Activated CD4-positive, alpha-beta T cell treated with anti-CD3 and anti-CD28 coated beads, Interleukin-2, amount 10 ng/mL, durations not matched to agents 7 days and 5 days (primary cell): ENCODE results near the gene COL5A1. TPM values are rescaled to one million over a fixed set of nuclear protein-coding genes. Genes with fewer than 3 reads are reported as not detected.
"Not testable (repeated sequence)": the region's sequence is repeated elsewhere in the genome, so short reads cannot be mapped to it uniquely, and the experiment has no call there.

Experiments used
- CTCF ChIA-PET: fragments of 350-600 bp; sonication (Branson Sonifier 250); formaldehyde crosslinking; loops from one replicate; lab custom pipeline; 2021; ENCODE audit warnings: antibody characterized with exemption; lab: Charles Lee
- POLR2A ChIA-PET: fragments of 350-600 bp; sonication (Branson Sonifier 250); formaldehyde crosslinking; loops from one replicate; lab custom pipeline; 2021; ENCODE audit warnings: antibody characterized with exemption; lab: Charles Lee
- DNase-seq: peaks from one replicate; pipeline ENCODE4 v3.0.0-alpha.2; 2020
- H3K27ac Mint-ChIP-seq: one replicate; pipeline ENCODE4 v1.8.0; 2021; ENCODE audit warnings: mild to moderate bottlenecking, moderate library complexity, mixed read lengths
- H3K27me3 Mint-ChIP-seq: one replicate; pipeline ENCODE4 v1.8.0; 2021; ENCODE audit warnings: mixed read lengths
- H3K36me3 Mint-ChIP-seq: one replicate; pipeline ENCODE4 v1.8.0; 2021; ENCODE audit warnings: low read depth, mixed read lengths
- H3K4me1 Mint-ChIP-seq: one replicate; pipeline ENCODE4 v1.8.0; 2021; ENCODE audit warnings: mixed read lengths
- H3K4me3 Mint-ChIP-seq: one replicate; pipeline ENCODE4 v1.8.0; 2021; ENCODE audit warnings: mild to moderate bottlenecking, moderate library complexity, mixed read lengths
- H3K9me3 Mint-ChIP-seq: one replicate; pipeline ENCODE4 v1.8.0; 2021; ENCODE audit warnings: mixed read lengths
- total RNA-seq, 2 experiments: library from RNA; stranded (reverse); gene quantifications; one replicate each; pipeline ENCODE4 v1.2.3, GENCODE V29; 2021

Gene COL5A1
- total RNA-seq, 2 experiments from 2014 or later = 0.15 to 0.30 TPM

DNA sequence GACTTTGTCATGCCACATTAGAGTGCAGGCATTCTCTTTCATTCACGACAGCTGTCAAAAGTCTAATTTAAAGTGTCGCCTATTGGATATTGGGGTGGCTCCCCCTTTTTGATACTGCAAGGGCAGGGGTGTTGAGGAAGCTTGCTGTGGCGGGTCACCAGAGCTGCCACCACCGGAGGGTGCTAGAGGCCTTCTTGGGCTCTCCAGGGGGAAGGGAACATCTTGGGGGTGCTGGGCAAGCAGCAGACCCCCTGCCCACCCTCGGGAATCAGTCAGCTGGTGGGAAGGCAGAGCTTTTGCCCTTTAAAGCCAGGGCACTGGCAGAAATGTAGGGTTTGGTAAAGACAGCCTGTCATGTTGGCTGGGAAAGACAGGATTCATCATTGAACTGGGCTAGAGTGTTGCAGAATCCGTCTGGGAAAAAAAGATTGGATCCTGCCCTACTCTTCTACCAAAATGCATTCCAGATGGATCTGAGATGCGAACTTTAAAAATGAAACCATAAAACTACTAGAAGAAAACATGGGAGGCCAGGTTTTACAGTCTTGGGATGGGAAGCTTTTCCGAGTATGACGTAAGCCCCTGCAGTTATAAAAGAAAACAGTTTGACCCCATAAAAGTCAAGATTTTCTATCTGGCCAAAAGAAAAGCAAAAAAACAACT, 22.3 kb downstream of the COL5A1 start:
- H3K4me3 Mint-ChIP-seq = no peak overlapping the region
- H3K4me1 Mint-ChIP-seq = no peaks in the 10 kb centered on the region
- no peaks in the 10 kb centered on the region for H3K36me3 Mint-ChIP-seq
- peaks cover 12% of the 10 kb centered on the region for H3K9me3 Mint-ChIP-seq
- POLR2A ChIA-PET = no interaction called here
- H3K27me3 Mint-ChIP-seq = no peaks in the 10 kb centered on the region
- no peak overlapping the region for H3K27ac Mint-ChIP-seq
- CTCF ChIA-PET = no interaction called here
- DNase-seq = no peak

DNA sequence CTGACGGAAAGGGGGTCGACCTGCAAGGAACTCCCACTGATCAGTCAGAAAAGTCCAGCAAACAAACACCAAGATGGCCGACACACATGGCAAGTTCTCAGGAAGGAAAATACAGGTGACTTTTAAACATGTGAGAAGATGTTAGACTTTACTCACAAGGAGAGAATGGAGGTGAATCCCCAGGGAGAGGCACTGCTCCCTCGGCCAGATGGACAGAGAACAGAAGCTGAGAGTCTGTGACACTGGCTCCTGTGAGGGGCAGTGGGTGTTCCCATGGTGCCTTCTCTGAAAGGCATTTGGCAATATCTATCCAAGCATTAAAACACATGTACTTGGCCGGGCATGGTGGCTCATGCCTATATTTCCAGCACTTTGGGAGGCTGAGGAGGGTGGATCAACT, 22.8 kb downstream of the COL5A1 start:
- Mint-ChIP-seq H3K27ac (no peak overlapping the region), H3K4me1 (no peaks in the 10 kb centered on the region), H3K36me3 (no peaks in the 10 kb centered on the region), H3K27me3 (no peaks in the 10 kb centered on the region), H3K4me3 (no peak overlapping the region), H3K9me3 (peaks cover 12% of the 10 kb centered on the region)
- no peak for DNase-seq
- POLR2A ChIA-PET = no interaction called here
- CTCF ChIA-PET = no interaction called here

DNA sequence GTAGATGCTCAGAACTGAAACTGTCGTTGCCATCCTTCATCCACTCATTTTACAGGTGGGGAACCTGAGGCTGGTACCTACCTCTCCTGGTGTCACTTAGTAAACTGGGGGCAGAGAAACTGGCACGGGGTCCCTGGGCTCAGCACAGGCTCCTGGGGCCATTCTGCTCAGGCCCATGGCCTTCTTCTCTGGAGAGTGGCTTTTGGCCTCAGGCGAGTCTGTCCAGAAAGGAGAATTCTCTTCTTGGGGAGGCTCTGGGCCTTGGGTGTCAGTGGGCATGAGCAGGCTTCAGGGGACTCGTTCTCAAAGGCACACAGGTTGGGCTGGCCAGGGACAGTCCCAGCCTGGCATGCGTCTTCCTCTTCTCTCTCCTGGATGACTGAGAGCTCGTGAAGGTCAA, 24.6 kb downstream of the COL5A1 start:
- Mint-ChIP-seq H3K4me3 (no peak overlapping the region), H3K9me3 (peaks cover 4% of the 10 kb centered on the region), H3K27ac (no peak overlapping the region), H3K27me3 (no peaks in the 10 kb centered on the region), H3K36me3 (no peaks in the 10 kb centered on the region), H3K4me1 (no peaks in the 10 kb centered on the region)
- no peak for DNase-seq
- CTCF ChIA-PET = no interaction called here
- POLR2A ChIA-PET = no interaction called here

DNA sequence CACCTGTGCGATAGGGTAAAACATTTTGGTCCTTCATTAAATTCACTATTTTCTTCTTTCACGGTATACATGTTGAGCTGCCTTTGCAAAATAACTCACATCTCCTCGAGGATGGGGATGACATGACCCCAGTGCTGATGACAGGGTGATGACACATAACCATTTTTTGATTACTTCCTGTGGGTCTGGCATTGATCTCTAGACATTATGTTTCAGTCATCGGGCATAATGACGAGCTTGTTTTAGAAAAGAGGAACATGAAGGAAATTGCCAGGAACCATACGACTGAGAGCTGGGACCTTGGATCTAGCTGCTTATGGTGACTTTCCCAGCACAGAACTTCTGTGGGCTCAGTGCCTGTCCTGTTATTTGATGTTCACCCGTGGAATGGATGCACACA, 25.2 kb downstream of the COL5A1 start:
- Mint-ChIP-seq H3K4me1 (no peaks in the 10 kb centered on the region), H3K36me3 (no peaks in the 10 kb centered on the region), H3K27ac (no peak overlapping the region), H3K4me3 (no peak overlapping the region), H3K9me3 (no peaks in the 10 kb centered on the region), H3K27me3 (no peaks in the 10 kb centered on the region)
- DNase-seq = no peak
- CTCF ChIA-PET = no interaction called here
- POLR2A ChIA-PET = no interaction called here

DNA sequence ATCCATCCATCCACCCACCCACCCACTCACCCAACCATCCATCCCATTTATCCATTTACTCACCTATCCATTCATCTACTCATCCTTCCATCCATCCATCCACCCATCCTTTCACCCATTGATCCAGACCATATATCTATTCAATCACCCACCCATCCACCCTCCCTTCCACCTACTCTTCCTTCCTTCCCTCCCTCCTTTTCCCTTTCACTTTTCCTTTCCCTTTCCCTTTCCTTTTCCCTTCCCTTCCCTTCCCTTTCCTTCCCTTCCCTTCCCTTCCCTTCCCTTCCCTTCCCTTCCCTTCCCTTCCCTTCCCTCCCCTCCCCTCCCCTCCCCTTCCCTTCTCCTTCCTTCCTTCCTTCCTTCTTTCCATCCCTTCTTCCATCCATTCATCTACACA, 27.4 kb downstream of the COL5A1 start:
- H3K36me3 Mint-ChIP-seq, H3K4me3 Mint-ChIP-seq, POLR2A ChIA-PET, H3K9me3 Mint-ChIP-seq, H3K27me3 Mint-ChIP-seq, DNase-seq, H3K27ac Mint-ChIP-seq, CTCF ChIA-PET, H3K4me1 Mint-ChIP-seq: not testable (repeated sequence)

DNA sequence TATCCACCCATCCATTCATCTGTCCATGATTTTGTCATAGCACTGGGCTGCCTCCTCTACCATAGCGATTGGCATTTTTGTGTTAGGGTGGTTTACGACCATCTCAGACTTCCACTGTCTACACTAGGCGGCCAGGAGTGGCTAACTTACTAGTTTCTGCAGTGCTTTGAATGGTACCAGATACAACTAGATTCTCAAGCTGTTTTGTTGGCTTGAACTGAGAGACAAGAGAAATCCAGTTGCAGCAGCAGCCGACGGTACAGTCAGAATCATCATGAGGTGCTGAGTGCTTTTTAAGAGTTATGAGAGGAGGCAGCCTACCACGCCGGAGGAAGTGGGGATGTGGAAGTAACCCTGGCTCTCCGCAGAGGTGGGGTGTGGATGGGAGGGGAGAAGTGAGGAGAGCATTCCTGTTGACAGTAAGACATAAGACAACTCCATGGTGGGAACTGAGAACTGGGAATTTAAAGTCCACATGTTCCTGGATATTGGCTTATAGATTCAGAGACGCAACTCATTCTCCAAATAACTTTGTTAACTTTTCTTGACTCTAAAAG, 27.9 kb downstream of the COL5A1 start:
- CTCF ChIA-PET = no interaction called here
- Mint-ChIP-seq H3K27me3 (no peaks in the 10 kb centered on the region), H3K4me1 (no peaks in the 10 kb centered on the region), H3K27ac (no peak overlapping the region), H3K36me3 (no peaks in the 10 kb centered on the region), H3K9me3 (no peaks in the 10 kb centered on the region), H3K4me3 (no peak overlapping the region)
- no peak for DNase-seq
- POLR2A ChIA-PET = no interaction called here

DNA sequence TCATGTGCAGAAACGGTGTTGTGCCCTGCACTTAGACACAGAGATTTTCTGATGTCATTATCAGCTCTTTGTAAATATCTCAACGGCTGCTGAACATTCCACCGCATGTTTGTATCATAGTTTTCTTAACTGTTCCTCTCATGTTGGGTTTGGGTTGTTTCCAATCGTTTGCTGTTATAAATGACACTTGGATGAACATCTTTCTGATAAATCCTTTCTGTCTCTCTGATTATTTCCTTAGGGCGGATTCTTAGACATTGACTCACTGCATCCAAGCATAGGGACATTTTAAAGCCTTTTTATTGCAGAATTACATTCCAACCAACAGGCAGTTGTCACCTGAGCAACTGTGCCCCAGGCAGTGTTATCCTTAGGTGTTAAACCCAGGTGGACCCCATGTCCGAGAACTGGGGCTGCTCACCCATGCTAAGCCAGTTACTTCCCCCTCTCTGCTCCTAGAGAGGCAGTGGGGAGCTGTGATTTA, 28.5 kb downstream of the COL5A1 start:
- POLR2A ChIA-PET = no interaction called here

DNA sequence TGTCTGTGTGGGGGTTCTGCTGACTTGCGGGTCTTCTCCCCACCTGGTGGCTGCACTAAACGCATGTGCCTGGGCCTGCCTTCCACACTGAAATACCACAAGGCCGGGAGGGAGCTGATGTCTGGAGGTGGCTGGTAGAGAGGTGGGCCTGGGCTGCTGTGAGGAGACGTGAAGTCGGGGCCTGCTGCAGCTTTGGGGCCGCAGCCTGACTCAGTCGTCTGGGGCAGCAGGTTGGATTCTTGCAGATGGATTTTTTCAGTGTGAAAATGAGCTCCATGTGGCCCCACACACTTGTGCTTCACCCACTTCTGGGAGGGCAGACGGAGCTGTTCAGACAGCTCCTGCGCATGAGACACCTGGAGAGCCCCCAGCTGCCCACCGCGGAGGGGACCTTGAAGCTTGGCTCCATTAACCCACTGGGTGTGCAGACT, 29.3 kb downstream of the COL5A1 start:
- CTCF ChIA-PET = interaction anchor here (0.6 kb wide), 1 partner anchor 23 kb away, joined by 3 read pairs; no protein-coding TSS in a partner anchor
- H3K27ac Mint-ChIP-seq = no peak overlapping the region
- H3K4me1 Mint-ChIP-seq = no peaks in the 10 kb centered on the region

More for the DNA sequence above, 28.5 kb downstream of the COL5A1 start:
- H3K27me3 Mint-ChIP-seq = no peaks in the 10 kb centered on the region
- no peaks in the 10 kb centered on the region for H3K9me3 Mint-ChIP-seq
- H3K36me3 Mint-ChIP-seq = no peaks in the 10 kb centered on the region
- H3K4me1 Mint-ChIP-seq = no peaks in the 10 kb centered on the region
- no peak overlapping the region for H3K27ac Mint-ChIP-seq
- DNase-seq = no peak
- CTCF ChIA-PET = no interaction called here
- no peak overlapping the region for H3K4me3 Mint-ChIP-seq

DNA sequence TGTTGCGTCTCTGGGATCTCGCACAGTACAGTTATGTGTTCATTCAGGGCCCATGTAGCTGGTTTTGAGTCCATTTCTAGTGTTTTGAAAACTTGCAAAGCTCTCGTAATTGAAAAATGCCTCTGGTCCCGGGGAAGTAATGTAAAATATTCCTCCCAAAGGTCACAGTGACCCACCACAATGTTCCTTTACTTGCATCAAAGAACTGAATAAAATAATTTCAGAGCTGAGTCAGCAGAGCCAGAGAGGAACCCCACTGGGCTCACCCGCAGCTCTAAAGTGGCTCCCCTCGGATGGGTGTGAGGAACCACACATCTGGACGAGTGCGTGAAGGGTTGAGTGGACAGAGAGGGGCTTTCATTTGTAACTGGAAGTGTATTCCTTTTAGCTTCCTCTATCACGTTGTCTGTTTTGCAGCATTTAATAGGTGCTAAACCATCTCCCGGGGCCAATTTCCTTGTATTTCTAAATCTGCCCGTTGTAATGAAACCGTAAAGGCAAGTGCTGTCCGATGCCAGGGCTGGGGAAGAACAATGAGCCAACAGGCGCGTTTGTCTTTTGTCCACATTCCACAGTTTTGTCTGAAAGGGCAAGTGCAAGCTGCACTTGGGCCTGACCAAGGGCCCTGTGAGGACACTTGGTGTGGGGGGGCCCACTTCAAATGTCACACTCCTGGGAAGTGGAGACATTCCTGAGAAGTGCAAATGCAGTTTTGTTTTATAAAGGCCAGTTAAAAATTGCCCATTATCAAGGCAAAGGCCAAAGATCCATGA, 29.9 kb downstream of the COL5A1 start:
- no peaks in the 10 kb centered on the region for H3K36me3 Mint-ChIP-seq

More for the DNA sequence above, 29.3 kb downstream of the COL5A1 start:
- H3K9me3 Mint-ChIP-seq = no peaks in the 10 kb centered on the region
- H3K36me3 Mint-ChIP-seq = no peaks in the 10 kb centered on the region
- no peaks in the 10 kb centered on the region for H3K27me3 Mint-ChIP-seq
- POLR2A ChIA-PET = no interaction called here
- H3K4me3 Mint-ChIP-seq = no peak overlapping the region
- no peak for DNase-seq

DNA sequence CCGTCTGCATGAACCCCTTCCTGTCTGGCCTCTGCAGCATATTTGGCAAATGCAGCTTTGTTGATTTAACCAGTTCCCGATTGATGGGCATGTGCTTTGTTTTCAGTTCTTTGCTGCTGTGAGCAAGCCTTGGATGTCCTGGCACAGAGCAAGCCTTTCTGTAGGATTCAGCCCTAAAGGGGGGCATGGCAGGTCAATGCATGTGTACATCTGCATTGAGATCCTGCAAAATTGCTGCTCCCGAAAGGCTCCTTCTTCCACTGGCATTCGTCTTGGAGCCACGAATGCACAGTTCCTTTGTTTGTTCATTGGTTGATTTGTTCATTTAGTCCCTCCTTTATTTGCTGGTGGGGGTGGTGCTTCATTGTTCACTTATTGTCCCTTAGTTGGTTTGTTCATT, 34.8 kb downstream of the COL5A1 start:
- Mint-ChIP-seq H3K27ac (no peak overlapping the region), H3K4me3 (no peak overlapping the region), H3K9me3 (no peaks in the 10 kb centered on the region), H3K4me1 (no peaks in the 10 kb centered on the region), H3K27me3 (no peaks in the 10 kb centered on the region), H3K36me3 (no peaks in the 10 kb centered on the region)
- CTCF ChIA-PET = no interaction called here
- POLR2A ChIA-PET = no interaction called here
- DNase-seq = no peak

More for the DNA sequence above, 29.9 kb downstream of the COL5A1 start:
- H3K27ac Mint-ChIP-seq = no peak overlapping the region
- no peaks in the 10 kb centered on the region for H3K4me1 Mint-ChIP-seq
- DNase-seq = no peak
- no peak overlapping the region for H3K4me3 Mint-ChIP-seq
- no peaks in the 10 kb centered on the region for H3K9me3 Mint-ChIP-seq
- POLR2A ChIA-PET = no interaction called here
- no peaks in the 10 kb centered on the region for H3K27me3 Mint-ChIP-seq
- CTCF ChIA-PET = interaction anchor here (0.6 kb wide), 1 partner anchor 22 kb away, joined by 3 read pairs; no protein-coding TSS in a partner anchor

DNA sequence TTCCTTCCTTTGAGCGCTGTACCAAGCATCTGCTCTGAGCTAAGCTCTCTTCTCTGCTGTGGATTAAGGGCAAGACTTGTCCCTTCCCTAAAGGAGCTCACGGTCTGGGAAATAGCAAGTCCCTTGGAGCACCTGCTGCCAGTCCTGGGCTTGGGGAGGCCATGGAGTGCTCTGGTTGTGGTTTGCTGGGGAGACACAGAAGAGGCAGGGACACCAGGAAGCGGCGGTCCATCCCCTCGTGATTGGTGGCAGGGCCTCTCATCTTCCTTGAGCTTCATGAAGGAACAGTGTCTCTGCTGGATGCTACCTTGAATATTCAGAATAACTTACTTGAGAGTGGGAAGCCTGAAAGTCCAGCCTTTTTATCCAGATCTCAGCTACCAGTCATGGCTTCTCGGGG, 35.3 kb downstream of the COL5A1 start:
- no peak overlapping the region for H3K4me3 Mint-ChIP-seq
- DNase-seq = no peak
- H3K27me3 Mint-ChIP-seq = no peaks in the 10 kb centered on the region
- no peak overlapping the region for H3K27ac Mint-ChIP-seq
- CTCF ChIA-PET = no interaction called here
- H3K9me3 Mint-ChIP-seq = no peaks in the 10 kb centered on the region
- POLR2A ChIA-PET = no interaction called here
- no peaks in the 10 kb centered on the region for H3K36me3 Mint-ChIP-seq
- no peaks in the 10 kb centered on the region for H3K4me1 Mint-ChIP-seq

DNA sequence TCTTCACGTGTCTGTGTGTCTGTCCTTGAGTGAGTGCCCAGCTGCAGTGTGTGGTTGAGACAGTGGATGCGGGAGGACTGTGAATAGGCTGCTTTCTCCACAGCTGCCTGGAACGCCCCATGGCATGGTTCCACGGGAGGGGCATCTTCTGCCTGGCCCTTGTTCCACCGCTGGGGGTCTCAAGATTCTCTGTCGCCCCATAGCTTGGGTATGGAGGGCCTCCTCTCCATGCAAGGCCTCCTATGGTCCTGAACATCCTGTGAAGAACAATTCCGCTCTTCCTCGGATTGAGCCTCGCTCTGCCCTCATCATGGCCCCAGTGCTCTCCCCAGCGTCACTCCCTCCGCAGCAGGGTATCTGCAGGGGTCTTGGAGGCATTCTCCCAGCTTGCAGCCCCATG, 36.1 kb downstream of the COL5A1 start:
- Mint-ChIP-seq H3K27me3 (no peaks in the 10 kb centered on the region), H3K4me1 (no peaks in the 10 kb centered on the region)

DNA sequence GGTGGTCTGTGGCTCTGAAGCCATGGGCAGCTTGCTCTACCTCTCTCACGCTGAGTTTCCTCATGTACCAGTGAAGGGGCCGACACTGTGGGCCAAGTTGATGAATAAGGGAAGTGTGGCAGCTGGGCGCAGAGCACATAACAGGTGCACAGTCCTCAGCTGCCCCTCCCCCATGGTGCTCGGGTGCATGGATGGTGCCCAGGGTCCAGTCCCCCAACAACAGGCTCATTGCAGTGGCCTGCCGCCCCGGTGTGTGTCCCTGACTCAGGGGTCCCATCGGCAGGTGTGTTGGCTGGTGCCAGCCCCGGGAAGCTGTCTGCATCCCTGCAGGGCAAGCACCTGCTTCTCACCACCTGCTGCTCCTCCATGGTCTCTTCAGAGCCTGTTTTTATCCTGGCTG, 36.6 kb downstream of the COL5A1 start:
- H3K4me1 Mint-ChIP-seq = no peaks in the 10 kb centered on the region
- H3K9me3 Mint-ChIP-seq = no peaks in the 10 kb centered on the region
- H3K27ac Mint-ChIP-seq = no peak overlapping the region
- CTCF ChIA-PET = no interaction called here
- H3K4me3 Mint-ChIP-seq = no peak overlapping the region
- no peaks in the 10 kb centered on the region for H3K27me3 Mint-ChIP-seq
- DNase-seq = no peak
- POLR2A ChIA-PET = no interaction called here
- H3K36me3 Mint-ChIP-seq = no peaks in the 10 kb centered on the region

More for the DNA sequence above, 36.1 kb downstream of the COL5A1 start:
- no peak for DNase-seq
- Mint-ChIP-seq H3K4me3 (no peak overlapping the region), H3K27ac (no peak overlapping the region), H3K36me3 (no peaks in the 10 kb centered on the region), H3K9me3 (no peaks in the 10 kb centered on the region)
- POLR2A ChIA-PET = no interaction called here
- CTCF ChIA-PET = no interaction called here
